Measurements from ENCODE around the gene C12orf60.

The C12orf60 gene

DNA sequence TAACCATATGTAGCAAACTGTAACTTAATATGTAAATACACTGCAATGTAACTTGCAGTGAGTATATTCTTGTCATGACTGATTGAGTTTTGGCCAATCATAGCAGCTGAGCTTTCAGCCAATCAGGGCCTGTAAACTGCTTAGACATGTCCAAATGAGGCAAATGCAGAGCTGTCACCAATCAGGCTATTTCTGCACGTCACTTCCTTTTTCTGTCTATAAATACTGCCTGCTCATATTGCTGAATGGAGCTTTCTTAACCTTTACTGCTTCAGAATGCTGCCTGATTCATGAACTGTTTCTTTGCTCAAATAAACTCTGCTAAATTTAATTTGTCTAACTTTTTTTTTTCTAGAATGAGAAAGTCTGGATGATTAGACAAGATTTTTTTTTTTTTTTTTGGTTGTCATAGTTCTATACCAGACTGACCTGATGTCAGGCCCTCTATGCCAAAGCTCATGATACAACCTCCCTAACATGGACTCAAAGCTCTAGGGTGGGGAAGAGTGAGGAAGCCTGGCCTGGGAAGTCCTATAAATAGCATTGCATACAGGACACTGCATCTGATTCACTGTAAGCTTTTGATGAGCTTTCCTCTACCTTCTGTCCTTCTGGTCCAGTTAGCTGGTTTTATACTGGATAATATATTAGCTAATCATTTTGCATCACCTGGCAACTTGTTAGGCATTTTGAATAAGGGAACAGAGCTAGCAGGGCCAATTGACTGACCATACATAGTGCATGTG is 70.1 kb downstream of the C12orf60 start:
- DNase-seq (ENCODE audit: low spot score), result no peak
